ENCODE results near the gene SRRM5.

Gene SRRM5

GRCh38 chr19:43658001-43658400 lies 46.1 kb downstream of the SRRM5 start:
- H3K27me3 ChIP-seq (ENCODE audit: insufficient read depth, low read length) = no peaks in the 10 kb centered on the region
- H3K36me3 ChIP-seq (ENCODE audit: insufficient read depth, low read length) = no peaks in the 10 kb centered on the region
- no peaks in the 10 kb centered on the region for H3K4me1 ChIP-seq (ENCODE audit: insufficient read depth, low read length)
- H3K4me3 ChIP-seq (ENCODE audit: low read length) = no peak overlapping the region
- H2AFZ ChIP-seq (ENCODE audit: low read depth, low read length) = no peak overlapping the region
- no peaks in the 10 kb centered on the region for H3K9me3 ChIP-seq (ENCODE audit: low read length)

DNA sequence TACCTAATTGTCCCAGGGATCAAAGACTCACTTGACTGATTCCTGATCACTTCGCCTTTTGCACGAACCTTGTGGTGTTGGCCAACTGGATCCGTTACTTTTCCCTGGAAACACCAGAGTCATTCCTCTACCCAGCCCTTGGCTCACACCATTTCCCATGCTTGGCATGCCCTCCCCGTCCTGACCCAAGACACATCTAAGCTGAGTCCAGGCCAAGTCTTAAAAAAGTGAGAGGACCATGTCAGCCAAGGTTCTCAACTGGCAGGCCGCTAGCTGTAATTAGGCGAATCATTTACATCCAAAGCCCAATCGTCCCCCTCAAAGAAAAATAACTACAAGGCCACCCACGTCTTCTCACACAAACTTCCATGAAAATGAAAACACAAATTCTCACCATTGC lies 46.6 kb downstream of the SRRM5 start:
- Histone ChIP-seq H3K36me3 (ENCODE audit: insufficient read depth, low read length) (no peaks in the 10 kb centered on the region), H2AFZ (ENCODE audit: low read depth, low read length) (no peak overlapping the region), H3K9me3 (ENCODE audit: low read length) (no peaks in the 10 kb centered on the region), H3K4me1 (ENCODE audit: insufficient read depth, low read length) (no peaks in the 10 kb centered on the region), H3K4me3 (ENCODE audit: low read length) (no peak overlapping the region), H3K27me3 (ENCODE audit: insufficient read depth, low read length) (no peaks in the 10 kb centered on the region)

DNA sequence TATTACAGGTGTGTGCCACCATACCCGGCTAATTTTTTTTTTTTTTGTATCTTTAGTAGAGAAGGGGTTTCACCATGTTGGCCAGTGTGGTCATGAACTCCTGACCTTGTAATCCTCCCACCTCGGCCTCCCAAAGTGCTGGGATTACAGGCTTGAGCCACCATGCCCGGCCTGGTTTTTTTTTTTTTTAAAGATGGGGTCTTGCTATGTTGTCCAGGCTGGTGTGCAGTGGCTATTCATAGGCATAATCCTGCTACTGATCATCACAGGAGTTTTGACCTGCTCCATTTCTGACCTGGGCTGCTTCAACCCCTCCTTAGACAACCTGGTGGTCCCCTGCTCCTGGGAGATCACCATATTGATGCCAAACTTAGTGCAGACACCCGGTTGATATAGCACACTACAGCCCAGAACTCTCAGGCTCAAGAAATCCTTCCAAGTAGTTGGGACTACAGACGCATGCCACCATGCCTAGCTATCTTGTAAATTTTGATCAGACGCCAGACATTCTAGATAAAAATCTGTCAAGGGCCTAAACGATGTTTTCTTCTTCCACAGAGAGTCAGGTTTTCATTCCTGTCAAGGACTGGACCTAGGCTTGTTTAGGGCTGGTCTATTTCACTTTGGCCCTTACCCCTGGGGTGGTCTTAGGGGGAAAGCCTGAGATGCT lies 48.5 kb downstream of the SRRM5 start:
- H3K4me3 ChIP-seq (ENCODE audit: low read length) = no peak overlapping the region
- H3K27me3 ChIP-seq (ENCODE audit: insufficient read depth, low read length) = no peaks in the 10 kb centered on the region
- no peaks in the 10 kb centered on the region for H3K9me3 ChIP-seq (ENCODE audit: low read length)
- H2AFZ ChIP-seq (ENCODE audit: low read depth, low read length) = no peak overlapping the region
- H3K4me1 ChIP-seq (ENCODE audit: insufficient read depth, low read length) = no peaks in the 10 kb centered on the region
- H3K36me3 ChIP-seq (ENCODE audit: insufficient read depth, low read length) = no peaks in the 10 kb centered on the region

GRCh38 chr19:43660971-43661360 lies 49.1 kb downstream of the SRRM5 start:
- Histone ChIP-seq H2AFZ (ENCODE audit: low read depth, low read length) (no peak overlapping the region), H3K27me3 (ENCODE audit: insufficient read depth, low read length) (no peaks in the 10 kb centered on the region), H3K4me3 (ENCODE audit: low read length) (no peak overlapping the region), H3K36me3 (ENCODE audit: insufficient read depth, low read length) (no peaks in the 10 kb centered on the region), H3K4me1 (ENCODE audit: insufficient read depth, low read length) (no peaks in the 10 kb centered on the region), H3K9me3 (ENCODE audit: low read length) (no peaks in the 10 kb centered on the region)

DNA sequence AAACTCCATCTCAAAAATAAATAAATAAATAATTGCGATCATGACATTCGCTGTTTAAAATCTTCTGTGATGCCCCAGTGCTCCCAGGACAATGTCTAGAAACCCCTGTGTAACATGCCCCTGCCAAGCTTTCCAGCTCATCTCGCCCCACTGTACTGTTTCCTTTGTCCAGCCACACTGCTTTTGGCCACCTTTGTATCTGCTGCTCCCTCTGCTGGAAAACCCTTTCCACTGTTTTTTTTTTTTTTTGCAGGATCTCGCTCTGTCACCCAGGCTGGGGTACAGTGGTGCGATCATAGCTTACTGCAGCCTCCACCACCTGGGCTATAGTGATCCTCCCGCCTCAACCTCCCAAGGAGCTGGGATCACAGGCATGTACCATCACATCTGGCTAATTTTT lies 50.6 kb downstream of the SRRM5 start:
- Histone ChIP-seq H3K4me1 (ENCODE audit: insufficient read depth, low read length) (no peaks in the 10 kb centered on the region), H3K27me3 (ENCODE audit: insufficient read depth, low read length) (no peaks in the 10 kb centered on the region), H3K4me3 (ENCODE audit: low read length) (no peak overlapping the region), H2AFZ (ENCODE audit: low read depth, low read length) (no peak overlapping the region), H3K9me3 (ENCODE audit: low read length) (no peaks in the 10 kb centered on the region), H3K36me3 (ENCODE audit: insufficient read depth, low read length) (no peaks in the 10 kb centered on the region)

GRCh38 chr19:43664018-43664417 lies 52.1 kb downstream of the SRRM5 start:
- H3K9me3 ChIP-seq (ENCODE audit: low read length) = no peaks in the 10 kb centered on the region
- no peak overlapping the region for H2AFZ ChIP-seq (ENCODE audit: low read depth, low read length)
- no peaks in the 10 kb centered on the region for H3K4me1 ChIP-seq (ENCODE audit: insufficient read depth, low read length)
- H3K4me3 ChIP-seq (ENCODE audit: low read length) = no peak overlapping the region
- no peaks in the 10 kb centered on the region for H3K36me3 ChIP-seq (ENCODE audit: insufficient read depth, low read length)
- H3K27me3 ChIP-seq (ENCODE audit: insufficient read depth, low read length) = peaks cover 2% of the 10 kb centered on the region
